Adrenal gland (tissue), 12 donors: Measurements from ENCODE around the gene LMF1. TPM values are rescaled to one million over a fixed set of nuclear protein-coding genes. Genes with fewer than 3 reads are reported as not detected.

Source experiments
- DNase-seq, 7 donors: peaks; one replicate each; pipeline ENCODE4 v3.0.0-alpha.2; 2019 to 2020
- H3K27ac ChIP-seq, 5 donors: fragments of 200-600 bp; sonication (generic) in 4 of 5; 1 replicate in 3 of 5; 2 replicates in 2 of 5; pipeline versions ENCODE4 v1.5.1 to v1.8.0; 2016 to 2020; ENCODE audit warnings: mild to moderate bottlenecking in 1 of 5
- H3K27me3 ChIP-seq: fragments of 200-600 bp; 2 replicates; pipeline ENCODE4 v1.8.0; 2021
- H3K36me3 ChIP-seq, 2 donors: fragments of 200-600 bp; replicated peaks in 1 of 2; 1 replicate in 1 of 2; 2 replicates in 1 of 2; pipeline versions ENCODE4 v1.5.1 to v1.8.0; 2018 to 2022
- H3K4me1 ChIP-seq, 2 donors: fragments of 200-600 bp; replicated peaks in 1 of 2; 1 replicate in 1 of 2; 2 replicates in 1 of 2; pipeline versions ENCODE4 v1.5.1 to v1.8.0; 2018 to 2021
- H3K4me3 ChIP-seq, 4 donors: fragments of 200-600 bp; sonication (generic) in 3 of 4; one replicate each; pipeline ENCODE4 v1.5.1; 2016 to 2018
- H3K9me3 ChIP-seq, 3 donors: fragments of 200-600 bp; sonication (generic) in 1 of 3; replicated peaks in 1 of 3; 1 replicate in 2 of 3; 2 replicates in 1 of 3; pipeline versions ENCODE4 v1.5.1 to v1.8.0; 2016 to 2021
- CTCF ChIP-seq, 6 experiments: fragments of 450-650 bp in 4 of 6; fragments of 200-600 bp in 2 of 6; sonication (generic) in 1 of 6; IDR thresholded peaks; 1 replicate in 5 of 6; 2 replicates in 1 of 6; pipeline versions ENCODE4 v1.5.1 to v1.8.0; 2016 to 2021; ENCODE audit warnings: antibody characterized with exemption in 6 of 6, mild to moderate bottlenecking in 2 of 6, moderate library complexity in 1 of 6
- POLR2A ChIP-seq, 2 donors: fragments of 450-650 bp; IDR thresholded peaks; one replicate each; pipeline ENCODE4 v1.6.1; 2017; ENCODE audit warnings: antibody characterized with exemption in 2 of 2, mild to moderate bottlenecking in 2 of 2, moderate library complexity in 1 of 2
- WGBS, 4 donors: extraction: QIAGEN DNeasy Blood & Tissue Kit in 2 of 4; methylation state at CpG; one replicate each; pipeline versions ENCODE4 v1.1.5 to v1.1.7; 2013 to 2017; 5-methylcytosine and 5-hydroxymethylcytosine counted together
- intact Hi-C, 2 donors: fragments of 100-400 bp; cut with DNase I; formaldehyde crosslinking; loops; one replicate each; pipeline versions ENCODE4 v1.14.1 to v1.15.0; 2022 to 2023
- polyA plus RNA-seq, 3 donors: library from polyadenylated mRNA; stranded (reverse); fragments of 200-250 nt in 2 of 3; fragments of 350-450 nt in 1 of 3; fragmentation: Illumina TruSeq in 1 of 3; extraction: RNeasy Lipid Tissue Mini Kit (QIAGEN cat#74804) in 1 of 3; gene quantifications; one replicate each; pipeline ENCODE4 v1.2.3, GENCODE V29; 2013 to 2014
- total RNA-seq, 9 donors: library from RNA; depleted of rRNA in 4 of 9; stranded (reverse); fragments of >200 nt in 4 of 9; fragments of 120-200 nt in 1 of 9; fragmentation: NEBNext Ultra II Directional in 1 of 9; extraction: Animal tissue kit (Norgen Biotek cat#: 25700) in 1 of 9; gene quantifications; one replicate each; pipeline versions ENCODE4 v1.1.0 to v1.2.4, GENCODE V29; 2013 to 2023
- donor health status: healthy with polysubstance abuse.
- donor health status: Bipolar disorder and iron deficiency.
- donor health status: DM: yes; HTN: yes; CAD: no.
- donor health status: DM: no; HTN: no; CAD: no.
- donor health status: DM: no; HTN: no; CAD: no.
- donor health status: DM: yes; HTN: yes; CAD: no.

Gene LMF1
- total and polyA plus RNA-seq, 12 donors = 10.5 to 101 (median 36.3) TPM

GRCh38 chr16:964356-965035, 6.3 kb downstream of the LMF1 start:
- Histone ChIP-seq H3K36me3 (no peaks in the 10 kb centered on the region), H3K4me3 (no peak overlapping the region), H3K27ac (no peak overlapping the region), H3K27me3 (no peaks in the 10 kb centered on the region), H3K4me1 (peaks cover under 1 to 9% of the 10 kb centered on the region in 2 donors), H3K9me3 (no peaks in the 10 kb centered on the region)
- intact Hi-C loops = no loop called here
- DNase-seq = no peak
- TF ChIP-seq POLR2A (IDR thresholded peaks at IDR 0.05) = no peak
- TF ChIP-seq CTCF (IDR thresholded peaks at IDR 0.05) = no peak
- 85 to 92% (median 86%) methylated on average over 27 of the region's 27 CpGs for WGBS, 4 donors

GRCh38 chr16:963913-964312, 6.9 kb downstream of the LMF1 start:
- Histone ChIP-seq H3K36me3 (no peaks in the 10 kb centered on the region), H3K27me3 (no peaks in the 10 kb centered on the region), H3K4me3 (no peak overlapping the region), H3K4me1 (peaks cover 0 to 5% of the 10 kb centered on the region in 2 donors), H3K9me3 (no peaks in the 10 kb centered on the region), H3K27ac (no peak overlapping the region)
- WGBS, 4 donors = 73 to 79% (median 77%) methylated on average over 17 of the region's 17 CpGs
- intact Hi-C loops = no loop called here
- DNase-seq = no peak
- no peak for TF ChIP-seq CTCF (IDR thresholded peaks at IDR 0.05)
- no peak for TF ChIP-seq POLR2A (IDR thresholded peaks at IDR 0.05)

- 76 to 82% (median 80%) methylated on average over 21 to 23 of the region's 23 CpGs for WGBS, 4 donors
- peaks cover 0 to 5% of the 10 kb centered on the region in 2 donors for H3K4me1 ChIP-seq
- no peak overlapping the region for H3K27ac ChIP-seq
- no peak for DNase-seq
- H3K36me3 ChIP-seq = no peaks in the 10 kb centered on the region
- no peak for TF ChIP-seq CTCF (IDR thresholded peaks at IDR 0.05)
- no peak for TF ChIP-seq POLR2A (IDR thresholded peaks at IDR 0.05)
- no peaks in the 10 kb centered on the region for H3K27me3 ChIP-seq
- intact Hi-C loops = no loop called here
- H3K9me3 ChIP-seq = no peaks in the 10 kb centered on the region
- no peak overlapping the region for H3K4me3 ChIP-seq
These were observed 7.6 kb downstream of the LMF1 start for GRCh38 chr16:962901-963814.

DNA sequence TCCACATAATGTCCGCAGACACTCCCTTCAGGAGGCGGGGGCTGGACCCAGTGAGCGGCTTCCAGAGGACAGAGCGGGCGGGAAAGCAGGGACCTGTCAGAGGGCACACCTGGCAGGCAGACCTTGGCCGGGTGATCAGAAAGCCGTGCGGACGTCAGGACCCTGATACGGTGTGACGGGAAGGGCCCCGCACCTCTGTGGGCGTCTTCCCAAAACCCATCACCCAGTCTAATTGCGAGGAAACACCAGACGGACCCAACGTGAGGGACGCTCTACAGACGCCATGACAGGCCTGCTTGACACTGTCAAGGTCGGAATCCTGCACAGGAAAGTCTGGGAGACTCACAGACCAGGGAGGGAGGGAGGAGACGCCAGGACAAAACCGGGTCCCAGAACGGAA, 8.4 kb downstream of the LMF1 start:
- intact Hi-C loops = no loop called here
- TF ChIP-seq POLR2A (IDR thresholded peaks at IDR 0.05) (no peak), CTCF (IDR thresholded peaks at IDR 0.05) (no peak)
- DNase-seq = no peak
- no peak overlapping the region for H3K27ac ChIP-seq
- H3K36me3 ChIP-seq = no peaks in the 10 kb centered on the region
- WGBS, 4 donors = 52 to 79% (median 69%) methylated on average over 22 of the region's 22 CpGs
- H3K27me3 ChIP-seq = no peaks in the 10 kb centered on the region
- H3K9me3 ChIP-seq = no peaks in the 10 kb centered on the region
- peaks cover 0 to 5% of the 10 kb centered on the region in 2 donors for H3K4me1 ChIP-seq
- no peak overlapping the region for H3K4me3 ChIP-seq
